Measurements from ENCODE around the gene CXCL12.

Gene CXCL12

DNA sequence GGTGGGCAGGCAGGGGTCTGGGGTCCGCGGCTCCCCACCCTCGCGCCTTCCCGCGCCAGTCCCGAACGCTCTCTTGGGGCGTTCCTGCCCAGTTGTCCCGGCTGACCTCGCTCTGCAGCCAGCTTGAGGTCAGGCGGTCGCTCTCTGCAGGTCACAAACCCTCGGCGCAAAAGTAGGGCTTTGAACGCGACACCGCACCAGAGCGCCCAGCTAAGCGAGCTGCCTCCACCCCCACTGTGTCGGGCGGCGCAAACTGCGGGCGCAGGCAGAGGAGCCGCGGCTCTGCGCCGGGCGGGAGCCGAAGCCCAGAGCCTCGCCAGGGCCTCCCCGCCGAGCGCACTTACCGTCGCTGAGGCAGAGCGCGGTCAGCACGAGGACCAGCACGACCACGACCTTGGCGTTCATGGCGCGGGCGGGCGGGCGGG, 284 bp downstream of the CXCL12 start:
- no peak for DNase-seq (ENCODE audit: low spot score)

DNA sequence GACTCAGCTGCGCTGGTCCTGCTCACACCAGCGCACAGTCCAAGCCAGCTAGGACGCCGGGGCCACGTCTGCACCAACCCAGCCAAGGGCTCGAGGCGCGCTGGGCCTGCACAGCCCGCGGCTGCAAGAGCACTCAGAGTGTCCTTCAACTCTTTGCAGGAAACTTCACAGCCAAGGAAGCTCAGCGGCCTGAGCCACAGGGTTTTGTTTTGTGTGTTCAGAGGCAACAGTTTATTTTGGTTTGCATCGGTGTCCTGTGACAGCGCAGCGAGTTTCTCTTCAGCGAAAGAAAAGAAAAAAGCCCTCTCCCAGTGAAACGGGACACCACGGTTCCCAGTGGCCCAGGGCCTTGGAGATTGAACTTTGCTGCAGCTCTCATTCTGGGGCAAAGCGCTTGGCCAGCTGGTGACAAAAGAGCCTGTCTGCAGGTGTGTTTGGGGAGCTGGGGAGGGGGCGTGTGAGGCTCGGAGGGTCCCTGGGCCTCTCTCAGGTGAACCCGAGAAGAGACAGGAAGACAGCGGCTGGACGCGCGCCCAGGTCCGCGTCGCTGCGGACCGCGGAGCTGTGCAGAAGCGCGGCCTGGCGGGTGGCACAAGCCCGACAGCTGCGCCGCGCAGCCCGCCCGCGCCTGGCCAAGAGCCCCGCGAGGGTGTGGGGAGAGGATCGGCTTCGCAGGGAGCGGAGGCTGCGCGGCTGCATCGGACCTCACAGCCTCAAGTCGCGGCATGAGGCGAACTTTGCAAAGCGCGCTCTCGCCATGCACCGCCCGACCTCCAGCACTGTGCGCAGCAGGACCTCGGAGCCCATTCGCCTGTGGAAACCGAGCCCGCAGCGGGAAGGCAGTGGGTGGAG, 922 bp downstream of the CXCL12 start:
- DNase-seq (ENCODE audit: low spot score) = no peak

DNA sequence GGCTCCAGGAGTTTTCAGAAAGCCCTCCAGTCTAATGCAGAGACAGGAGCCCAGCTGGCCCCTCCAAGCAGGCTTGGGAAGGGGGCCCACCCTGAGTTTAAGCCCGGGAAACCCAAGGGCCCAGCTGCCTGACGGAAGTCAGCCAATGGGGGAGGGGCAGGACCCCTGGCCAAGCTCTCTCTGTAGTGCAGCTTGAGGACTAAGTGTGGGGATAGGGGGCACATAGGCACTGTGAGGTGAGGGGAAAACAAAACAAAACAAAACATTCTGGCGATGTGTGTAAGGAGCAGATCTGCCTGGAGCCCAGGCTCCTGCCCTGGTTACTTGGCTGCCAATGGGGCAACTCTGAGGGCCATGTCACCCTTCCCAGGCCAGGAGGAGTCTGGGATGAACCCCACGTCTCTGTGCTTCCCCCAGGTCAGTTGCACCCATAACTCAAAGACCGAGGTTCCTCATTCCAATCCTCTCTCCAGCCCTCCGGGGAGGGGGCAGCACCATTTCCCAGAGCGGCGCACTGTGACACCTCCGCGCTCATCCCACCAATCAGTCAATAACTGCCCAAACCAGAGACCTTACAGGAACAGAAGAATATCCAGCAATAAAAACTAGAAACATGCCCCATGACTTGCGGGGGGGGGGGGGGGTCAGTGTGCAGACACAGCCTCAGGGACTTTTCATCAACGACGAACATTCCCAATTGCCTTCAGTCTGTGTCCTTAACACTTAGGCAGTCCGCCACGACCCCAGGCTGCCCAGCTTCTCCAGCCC, 1.7 kb downstream of the CXCL12 start:
- DNase-seq (ENCODE audit: low spot score) = no peak

DNA sequence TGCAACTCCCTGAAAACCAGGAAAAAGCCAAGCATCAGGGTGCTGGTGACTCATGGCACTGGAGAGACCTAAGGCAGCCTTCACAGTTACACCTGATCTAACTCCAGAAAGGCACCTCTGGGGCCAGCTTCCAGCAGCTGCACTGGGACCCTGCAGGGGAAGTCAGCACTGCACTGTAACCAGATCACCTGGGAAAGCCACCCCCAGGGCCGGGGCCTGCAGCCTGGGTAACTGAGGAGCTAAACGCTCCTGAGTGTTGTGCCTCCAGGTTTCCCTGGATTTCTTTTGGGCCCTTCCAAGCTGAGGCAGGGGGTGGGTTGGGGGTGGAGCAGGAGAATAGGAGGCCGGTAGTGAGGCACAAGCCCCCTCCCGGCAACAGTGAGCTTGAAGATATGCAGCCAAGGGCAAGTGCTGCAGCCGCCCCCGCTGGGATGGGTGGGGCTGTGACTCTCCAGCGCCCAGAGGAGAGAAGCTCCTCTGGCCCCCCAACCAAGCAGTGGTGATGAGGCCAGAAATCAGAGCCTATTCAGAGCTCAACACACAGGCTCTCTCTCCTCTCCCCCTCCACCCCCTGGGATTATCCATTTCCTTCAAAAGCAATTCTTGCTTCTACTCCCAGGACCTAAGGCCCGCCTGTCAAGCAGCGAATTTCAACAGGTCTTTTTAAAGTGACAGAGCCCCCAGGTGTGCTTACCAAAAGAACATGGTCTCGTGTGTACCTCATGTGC, 2.6 kb downstream of the CXCL12 start:
- DNase-seq (ENCODE audit: low spot score) = no peak

GRCh38 chr10:44380829-44381600, 3.9 kb downstream of the CXCL12 start:
- DNase-seq (ENCODE audit: low spot score) = no peak

DNA sequence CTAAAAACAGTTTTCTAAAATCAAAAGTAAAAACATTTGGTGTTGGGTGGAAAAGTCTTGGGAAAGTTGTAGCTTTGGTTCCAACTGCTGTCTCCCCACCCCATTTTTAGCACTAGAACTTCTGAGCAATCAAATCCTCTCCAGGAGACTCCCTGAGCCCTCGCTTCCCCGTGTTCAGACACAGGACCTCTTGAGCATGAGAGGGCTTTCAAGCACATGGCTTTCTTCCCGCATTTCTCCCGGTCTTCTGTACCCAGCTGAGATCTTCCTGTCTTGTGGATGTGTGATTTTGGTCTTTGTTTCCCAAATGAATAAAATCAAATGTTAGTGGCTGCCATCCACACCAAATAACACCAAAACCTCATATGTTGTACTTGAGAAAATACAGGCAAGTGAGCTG, 5.0 kb downstream of the CXCL12 start:
- no peak for DNase-seq (ENCODE audit: low spot score)

- no peak for DNase-seq (ENCODE audit: low spot score)
These were observed 6.3 kb downstream of the CXCL12 start for GRCh38 chr10:44378626-44379025.

DNA sequence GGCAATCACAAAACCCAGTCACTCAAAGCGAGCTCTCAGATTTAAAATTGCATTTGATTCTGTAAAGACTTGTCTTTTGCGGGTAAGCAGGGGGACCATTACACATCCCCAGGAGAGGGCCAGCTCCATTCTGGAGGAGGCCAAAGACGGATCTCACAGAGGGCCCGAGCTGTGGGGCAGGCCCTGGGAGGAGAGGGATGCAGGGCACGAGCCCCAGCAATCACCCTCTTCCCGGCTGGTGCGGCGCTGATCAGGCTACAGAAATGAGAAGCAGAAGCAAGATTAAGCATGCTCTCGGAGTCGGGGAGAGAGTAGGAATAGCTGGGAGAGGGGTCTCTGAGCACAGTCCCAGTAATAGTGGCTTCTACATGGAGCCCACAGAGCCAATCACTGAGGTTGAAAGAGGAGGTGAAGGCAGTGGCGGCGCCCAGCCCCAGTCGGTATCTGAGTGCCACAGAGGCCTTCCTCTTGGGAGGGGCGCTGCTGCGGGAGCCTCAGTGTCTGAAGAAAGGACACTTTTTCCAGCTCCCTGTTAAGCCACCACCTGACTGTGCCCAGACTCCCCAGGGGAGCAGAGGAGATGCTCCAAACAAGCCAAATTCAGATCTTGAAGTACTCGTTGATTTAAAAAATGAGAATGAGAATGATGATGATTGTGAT, 7.1 kb downstream of the CXCL12 start:
- DNase-seq (ENCODE audit: low spot score) = no peak

- DNase-seq (ENCODE audit: low spot score) = no peak
These were observed 8.3 kb downstream of the CXCL12 start for GRCh38 chr10:44376472-44377099.

DNA sequence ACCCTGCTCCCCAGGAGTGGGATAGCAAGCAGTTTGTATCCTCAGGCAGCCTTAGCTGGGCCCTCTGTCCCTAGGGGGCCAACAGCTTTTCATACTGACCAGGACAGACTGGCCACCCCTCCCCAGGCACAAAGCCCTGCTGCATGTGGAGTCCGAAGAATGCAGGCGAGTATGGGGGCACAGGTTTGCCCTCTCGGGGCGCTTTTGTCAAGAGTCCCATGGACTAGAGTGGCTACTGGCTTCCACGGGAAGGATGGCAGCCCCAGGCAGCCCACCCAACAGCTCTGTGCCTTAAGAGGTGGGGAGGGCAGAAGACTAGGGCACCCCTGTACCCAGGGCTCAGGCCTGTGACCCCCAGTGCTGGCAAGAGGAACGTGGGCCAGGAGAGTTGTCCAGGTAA, 10.7 kb downstream of the CXCL12 start:
- DNase-seq (ENCODE audit: low spot score) = no peak

DNA sequence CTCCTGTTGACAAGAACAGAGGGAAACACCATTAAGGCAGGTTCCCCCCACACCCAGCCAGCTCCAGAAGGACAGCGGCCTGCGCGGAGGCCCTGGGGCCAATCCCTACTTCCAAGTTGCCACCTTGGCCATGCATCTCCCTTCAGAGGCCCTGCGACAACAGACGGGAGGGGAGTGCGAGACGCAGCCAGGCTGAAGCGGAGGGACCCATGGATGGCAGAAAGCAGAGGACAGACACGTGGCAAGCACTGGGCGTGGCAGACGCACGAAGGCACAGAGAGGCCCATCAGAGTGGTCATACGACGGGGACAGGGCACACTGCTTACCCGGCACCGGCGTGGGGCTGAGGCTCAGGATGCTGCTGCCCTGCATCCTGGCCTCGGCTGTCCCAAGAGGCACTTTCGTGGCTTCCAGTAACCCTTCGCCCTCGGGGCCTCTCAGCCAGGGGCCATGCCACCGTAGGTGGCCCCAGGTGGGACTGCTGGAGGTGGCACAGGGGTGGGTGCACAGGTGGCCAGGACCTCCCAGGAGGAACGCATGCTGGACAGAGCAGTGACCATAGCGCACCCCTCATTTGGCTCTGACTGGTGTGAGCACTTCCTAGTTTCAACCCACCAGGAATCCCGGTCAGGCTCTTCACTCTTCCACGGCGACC, 11.4 kb downstream of the CXCL12 start:
- no peak for DNase-seq (ENCODE audit: low spot score)

DNA sequence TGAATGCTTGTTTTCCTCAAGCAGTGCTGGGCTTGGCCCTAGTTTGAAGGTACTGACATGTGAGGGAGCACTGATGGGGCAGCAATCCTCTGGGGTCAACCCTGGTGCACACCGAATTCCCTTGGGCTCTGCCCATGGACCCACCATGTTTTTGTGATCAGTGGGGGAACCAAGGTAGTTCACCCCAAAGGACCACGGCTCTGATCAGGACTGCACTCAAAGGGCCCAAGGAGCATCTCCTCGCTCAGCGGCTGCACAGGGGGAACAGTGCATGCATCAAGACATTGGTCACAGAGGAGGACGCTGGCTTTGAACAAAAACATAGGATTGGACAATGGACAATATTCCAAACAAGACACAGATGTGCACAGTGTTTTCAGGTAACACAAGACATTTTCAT, 12.7 kb downstream of the CXCL12 start:
- no peak for DNase-seq (ENCODE audit: low spot score)

GRCh38 chr10:44370731-44371248, 14.1 kb downstream of the CXCL12 start:
- DNase-seq (ENCODE audit: low spot score) = no peak

- no peak for DNase-seq (ENCODE audit: low spot score)
These were observed 15.0 kb downstream of the CXCL12 start for GRCh38 chr10:44369854-44370253.

- no peak for DNase-seq (ENCODE audit: low spot score)
These were observed 15.6 kb downstream of the CXCL12 start for GRCh38 chr10:44369296-44369695.

DNA sequence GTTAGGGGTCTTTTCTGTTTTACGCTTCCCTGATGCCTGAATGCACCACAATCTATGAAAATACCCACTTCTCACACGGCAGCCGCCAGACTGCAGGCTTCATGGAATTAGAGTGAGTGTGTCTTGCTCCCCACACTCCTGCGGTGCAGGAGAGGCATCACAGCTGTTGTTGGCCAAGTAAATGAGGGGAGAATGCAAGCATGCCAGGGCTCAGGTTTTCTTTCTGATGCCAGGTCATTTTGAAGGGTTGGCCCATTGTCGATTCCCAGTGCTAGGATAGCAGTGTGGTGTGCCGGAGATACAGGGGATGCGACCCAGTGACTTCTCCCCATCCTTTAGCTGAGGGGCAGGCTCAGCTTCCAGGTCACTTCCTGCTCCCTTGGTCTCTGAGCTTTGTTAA, 16.3 kb downstream of the CXCL12 start:
- DNase-seq (ENCODE audit: low spot score) = no peak

GRCh38 chr10:44366941-44367630, 17.8 kb downstream of the CXCL12 start:
- no peak for DNase-seq (ENCODE audit: low spot score)

DNA sequence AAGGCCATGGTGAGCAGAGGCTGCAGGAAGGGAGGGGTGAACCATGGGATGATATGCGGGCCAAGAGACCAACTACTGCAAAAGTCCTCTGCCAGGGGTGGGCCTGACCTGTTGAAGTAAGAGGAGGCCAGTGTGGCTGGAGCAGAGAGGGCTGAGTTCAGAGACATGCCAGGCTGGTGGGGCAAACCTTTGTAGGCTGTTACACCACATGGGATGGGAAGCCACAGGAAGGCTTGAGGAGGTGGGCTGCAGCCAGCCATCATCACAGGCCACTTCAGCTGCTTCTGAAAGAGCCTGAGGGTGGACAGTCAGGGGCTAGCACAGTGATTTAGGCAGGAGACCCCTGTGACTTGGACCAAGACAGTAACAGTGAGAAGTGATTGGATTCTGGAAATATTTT, 20.3 kb downstream of the CXCL12 start:
- DNase-seq (ENCODE audit: low spot score) = no peak

- DNase-seq (ENCODE audit: low spot score) = no peak
These were observed 21.2 kb downstream of the CXCL12 start for GRCh38 chr10:44363716-44364115.
